ENCODE results near the gene ASS1. TPM values are rescaled to one million over a fixed set of nuclear protein-coding genes. Genes with fewer than 3 reads are reported as not detected.

ASS1 gene
- total and polyA plus RNA-seq, 4 experiments from 2014 or later = not detected

- H3K36me3 ChIP-seq (ENCODE audit: insufficient read depth, low read length) = no peaks in the 10 kb centered on the region
- intact Hi-C loops (cut with micrococcal nuclease) = no loop called here
- Mint-ChIP-seq H3K9me3 (peaks cover 0 to 2% (median 0%) of the 10 kb centered on the region in 8 donors), H3K27me3 (peaks cover 23 to 24% of the 10 kb centered on the region in 2 donors), H3K27ac (peak overlapping the region in 1 of 7 donors; percentile 12), H3K4me3 (no peak overlapping the region), H3K4me1 (peaks cover 7 to 17% (median 9%) of the 10 kb centered on the region in 4 donors), H3K36me3 (peaks cover 0 to 3% of the 10 kb centered on the region in 2 donors)
- ChIA-PET POLR2A (ENCODE audit: partially characterized antibody) (no interaction called here), CTCF (ENCODE audit: partially characterized antibody) (no interaction called here)
- peaks cover 3% of the 10 kb centered on the region for H3K4me1 ChIP-seq (ENCODE audit: insufficient read depth, low read length)
- DNase-seq = no peak
- peaks cover 6% of the 10 kb centered on the region for H3K27me3 ChIP-seq (ENCODE audit: insufficient read depth, low read length)
- H3K9me3 ChIP-seq (ENCODE audit: control insufficient read depth in 1 of 2, low read length in 2 of 2) = no peaks in the 10 kb centered on the region
- H3K27ac ChIP-seq (ENCODE audit: low read depth, low read length) = no peak overlapping the region
- H3K4me3 ChIP-seq (ENCODE audit: low read length in 2 of 2) = no peak overlapping the region
These were observed 87.8 kb downstream of the ASS1 start for GRCh38 chr9:130532426-130533080.

DNA sequence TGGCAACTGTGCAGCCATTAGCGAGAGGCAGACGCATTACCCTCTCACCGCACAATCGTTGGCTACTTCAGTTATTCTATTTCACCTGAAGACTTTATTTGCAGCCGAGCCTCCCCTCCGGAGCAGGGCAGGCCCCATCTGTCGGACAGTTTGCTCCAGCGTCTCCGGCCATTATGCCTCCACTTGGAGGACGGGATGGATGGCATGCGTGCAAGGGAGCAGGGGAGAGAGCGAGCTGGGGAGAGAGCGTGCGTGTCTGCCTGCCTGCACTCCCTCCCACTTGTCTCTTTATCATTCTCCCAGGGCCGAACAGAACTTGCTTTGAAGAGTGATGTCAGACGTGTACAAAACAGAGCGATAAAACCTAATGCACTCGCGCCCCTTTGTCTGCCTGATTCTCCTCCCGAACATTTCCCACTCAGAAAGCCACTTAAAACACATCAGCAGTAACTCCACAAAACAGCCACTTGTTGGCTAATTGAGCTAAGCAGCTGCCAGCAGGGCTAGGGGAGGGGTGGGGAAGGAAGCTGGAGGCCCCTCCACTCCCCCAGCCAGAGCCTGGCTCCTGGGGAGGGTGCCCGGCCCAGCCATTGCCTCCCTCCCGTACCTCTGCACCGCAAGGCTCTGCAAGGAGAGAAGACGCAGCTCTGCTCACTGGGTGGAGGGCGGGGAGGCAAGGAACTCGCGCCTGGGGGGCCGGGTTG is 91.2 kb downstream of the ASS1 start:
- Mint-ChIP-seq H3K9me3 (peaks cover 0 to 2% (median 0%) of the 10 kb centered on the region in 8 donors), H3K4me3 (peak overlapping the region in 2 of 8 donors; percentile 32 to 46), H3K4me1 (peaks cover 9 to 20% (median 12%) of the 10 kb centered on the region in 4 donors), H3K27me3 (peaks cover 43 to 47% of the 10 kb centered on the region in 2 donors), H3K27ac (no peak overlapping the region), H3K36me3 (peaks cover 0 to 3% of the 10 kb centered on the region in 2 donors)
- intact Hi-C loops (cut with micrococcal nuclease) = no loop called here
- Histone ChIP-seq H3K36me3 (ENCODE audit: insufficient read depth, low read length) (no peaks in the 10 kb centered on the region), H3K4me3 (ENCODE audit: low read length in 2 of 2) (no peak overlapping the region), H3K4me1 (ENCODE audit: insufficient read depth, low read length) (peaks cover 6% of the 10 kb centered on the region), H3K27me3 (ENCODE audit: insufficient read depth, low read length) (peaks cover 17% of the 10 kb centered on the region), H3K27ac (ENCODE audit: low read depth, low read length) (no peak overlapping the region), H3K9me3 (ENCODE audit: control insufficient read depth in 1 of 2, low read length in 2 of 2) (no peaks in the 10 kb centered on the region)
- CTCF ChIA-PET (ENCODE audit: partially characterized antibody) = interaction anchor here (0.6 kb wide), 1 partner anchor 147 kb away, joined by 3 read pairs; no protein-coding TSS in a partner anchor
- POLR2A ChIA-PET (ENCODE audit: partially characterized antibody) = no interaction called here
- no peak for DNase-seq

DNA sequence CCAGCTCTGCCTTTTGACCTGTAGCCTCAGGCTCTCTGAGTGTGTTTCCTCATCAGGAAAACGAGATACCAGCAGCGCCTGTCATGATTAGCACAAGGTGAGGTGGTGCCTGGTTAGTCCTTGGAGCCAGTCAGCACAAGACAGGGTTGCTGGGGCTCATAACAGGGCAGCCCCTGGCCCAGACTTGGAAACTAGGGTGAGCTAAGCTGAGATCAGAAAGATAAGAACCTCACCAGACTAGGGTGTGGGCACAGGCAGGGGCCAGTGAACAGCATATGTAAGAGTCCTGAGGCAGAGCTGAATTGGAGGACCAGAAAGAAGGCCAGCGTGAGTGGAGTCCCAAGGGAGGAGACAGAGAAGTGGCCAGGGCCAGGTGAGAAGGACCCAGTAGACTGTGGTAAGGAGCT is 91.9 kb downstream of the ASS1 start:
- Histone ChIP-seq H3K27me3 (ENCODE audit: insufficient read depth, low read length) (peaks cover 17% of the 10 kb centered on the region), H3K36me3 (ENCODE audit: insufficient read depth, low read length) (no peaks in the 10 kb centered on the region), H3K9me3 (ENCODE audit: control insufficient read depth in 1 of 2, low read length in 2 of 2) (no peaks in the 10 kb centered on the region), H3K27ac (ENCODE audit: low read depth, low read length) (no peak overlapping the region), H3K4me3 (ENCODE audit: low read length in 2 of 2) (no peak overlapping the region), H3K4me1 (ENCODE audit: insufficient read depth, low read length) (peaks cover 6% of the 10 kb centered on the region)
- H3K36me3 Mint-ChIP-seq = peaks cover 0 to 3% of the 10 kb centered on the region in 2 donors
- peaks cover 0 to 2% (median 0%) of the 10 kb centered on the region in 8 donors for H3K9me3 Mint-ChIP-seq
- DNase-seq = no peak
- intact Hi-C loops (cut with micrococcal nuclease) = no loop called here
- H3K27me3 Mint-ChIP-seq = peaks cover 44 to 47% of the 10 kb centered on the region in 2 donors
- peaks cover 11 to 20% (median 12%) of the 10 kb centered on the region in 4 donors for H3K4me1 Mint-ChIP-seq
- H3K4me3 Mint-ChIP-seq = peak overlapping the region in 1 of 8 donors; percentile 49
- peak overlapping the region in 1 of 7 donors; percentile 35 for H3K27ac Mint-ChIP-seq
- ChIA-PET POLR2A (ENCODE audit: partially characterized antibody) (no interaction called here), CTCF (ENCODE audit: partially characterized antibody) (no interaction called here)

DNA sequence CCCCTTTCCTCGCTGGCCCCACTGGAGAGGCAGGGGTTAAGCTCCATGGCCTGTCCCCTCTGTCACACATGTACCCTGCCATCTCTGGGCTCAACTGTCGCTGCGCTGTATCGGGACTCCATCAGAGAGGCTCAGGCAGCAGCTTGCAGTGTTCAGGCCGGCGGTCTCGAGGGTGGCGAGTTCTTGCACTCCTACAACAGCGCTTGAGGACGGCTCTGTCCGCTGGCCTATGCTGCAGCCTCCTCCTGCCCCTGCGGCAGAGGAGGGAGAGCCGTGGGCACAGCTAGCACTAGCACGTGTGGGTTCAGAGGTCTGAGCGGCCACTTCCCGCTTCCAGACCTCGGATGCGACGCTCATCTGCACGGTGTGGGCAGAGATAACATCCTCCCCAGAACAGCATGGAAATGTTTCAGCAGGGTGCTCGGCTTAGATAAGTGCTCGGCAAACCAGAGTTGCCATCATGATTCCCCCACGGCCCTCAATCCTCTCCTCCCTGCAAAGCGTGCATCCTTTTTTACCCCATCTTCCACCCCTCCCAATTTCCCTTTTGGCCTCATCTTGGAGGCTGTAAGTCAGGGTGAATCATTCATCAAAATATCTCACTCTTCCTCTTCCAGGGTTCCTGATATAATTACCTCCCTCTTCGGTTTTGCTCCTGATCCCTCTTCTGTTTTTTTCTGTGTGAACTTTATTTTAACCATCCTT is 92.7 kb downstream of the ASS1 start:
- H3K4me3 Mint-ChIP-seq = peak overlapping the region in 3 of 8 donors; percentile 9 to 56 (median 47)
- Histone ChIP-seq H3K36me3 (ENCODE audit: insufficient read depth, low read length) (no peaks in the 10 kb centered on the region), H3K4me1 (ENCODE audit: insufficient read depth, low read length) (peaks cover 6% of the 10 kb centered on the region), H3K27ac (ENCODE audit: low read depth, low read length) (no peak overlapping the region), H3K9me3 (ENCODE audit: control insufficient read depth in 1 of 2, low read length in 2 of 2) (no peaks in the 10 kb centered on the region), H3K27me3 (ENCODE audit: insufficient read depth, low read length) (peaks cover 17% of the 10 kb centered on the region), H3K4me3 (ENCODE audit: low read length in 2 of 2) (no peak overlapping the region)
- peaks cover 44 to 49% of the 10 kb centered on the region in 2 donors for H3K27me3 Mint-ChIP-seq
- CTCF ChIA-PET (ENCODE audit: partially characterized antibody) = no interaction called here
- DNase-seq = no peak
- H3K9me3 Mint-ChIP-seq = peaks cover 0 to 2% (median 0%) of the 10 kb centered on the region in 8 donors
- POLR2A ChIA-PET (ENCODE audit: partially characterized antibody) = no interaction called here
- H3K27ac Mint-ChIP-seq = no peak overlapping the region
- peaks cover 0 to 3% of the 10 kb centered on the region in 2 donors for H3K36me3 Mint-ChIP-seq
- peaks cover 11 to 20% (median 12%) of the 10 kb centered on the region in 4 donors for H3K4me1 Mint-ChIP-seq
- intact Hi-C loops (cut with micrococcal nuclease) = no loop called here

GRCh38 chr9:130539420-130540223 is 94.9 kb downstream of the ASS1 start:
- Histone ChIP-seq H3K36me3 (ENCODE audit: insufficient read depth, low read length) (no peaks in the 10 kb centered on the region), H3K9me3 (ENCODE audit: control insufficient read depth in 1 of 2, low read length in 2 of 2) (no peaks in the 10 kb centered on the region), H3K4me3 (ENCODE audit: low read length in 2 of 2) (no peak overlapping the region), H3K4me1 (ENCODE audit: insufficient read depth, low read length) (peaks cover 6% of the 10 kb centered on the region), H3K27ac (ENCODE audit: low read depth, low read length) (no peak overlapping the region), H3K27me3 (ENCODE audit: insufficient read depth, low read length) (peaks cover 17% of the 10 kb centered on the region)
- intact Hi-C loops (cut with micrococcal nuclease) = no loop called here
- ChIA-PET CTCF (ENCODE audit: partially characterized antibody) (no interaction called here), POLR2A (ENCODE audit: partially characterized antibody) (no interaction called here)
- peaks cover 11 to 20% (median 12%) of the 10 kb centered on the region in 4 donors for H3K4me1 Mint-ChIP-seq
- no peak overlapping the region for H3K4me3 Mint-ChIP-seq
- peaks cover 0 to 2% (median 0%) of the 10 kb centered on the region in 8 donors for H3K9me3 Mint-ChIP-seq
- peaks cover 0 to 3% of the 10 kb centered on the region in 2 donors for H3K36me3 Mint-ChIP-seq
- no peak overlapping the region for H3K27ac Mint-ChIP-seq
- peaks cover 36 to 54% of the 10 kb centered on the region in 2 donors for H3K27me3 Mint-ChIP-seq
- no peak for DNase-seq

DNA sequence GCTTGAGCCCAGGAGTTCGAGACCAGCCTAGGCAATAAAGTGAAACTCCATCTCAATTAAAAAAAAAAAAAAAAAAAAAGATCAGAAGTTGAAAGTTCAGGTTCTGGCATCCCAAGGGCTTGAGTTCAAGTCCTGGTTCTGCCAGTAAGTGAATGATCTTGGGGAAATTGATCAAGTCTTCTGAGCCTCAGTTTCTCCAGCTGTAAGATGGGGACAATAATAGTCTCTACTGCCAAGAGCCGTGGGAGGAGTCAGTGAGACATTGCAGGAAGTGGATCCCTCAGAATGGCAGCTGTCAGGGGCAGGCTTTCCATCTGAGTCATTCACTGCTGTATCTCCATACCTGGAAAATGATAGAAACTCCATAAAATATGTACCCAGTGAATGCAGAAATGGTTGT is 96.8 kb downstream of the ASS1 start:
- peaks cover 11% of the 10 kb centered on the region for H3K27me3 ChIP-seq (ENCODE audit: insufficient read depth, low read length)
- no peaks in the 10 kb centered on the region for H3K9me3 ChIP-seq (ENCODE audit: control insufficient read depth in 1 of 2, low read length in 2 of 2)
- CTCF ChIA-PET (ENCODE audit: partially characterized antibody) = no interaction called here
- peaks cover 6% of the 10 kb centered on the region for H3K4me1 ChIP-seq (ENCODE audit: insufficient read depth, low read length)
- intact Hi-C loops (cut with micrococcal nuclease) = no loop called here
- H3K4me3 ChIP-seq (ENCODE audit: low read length in 2 of 2) = no peak overlapping the region
- H3K27me3 Mint-ChIP-seq = peaks cover 28 to 45% of the 10 kb centered on the region in 2 donors
- no peaks in the 10 kb centered on the region for H3K9me3 Mint-ChIP-seq
- H3K4me1 Mint-ChIP-seq = peaks cover 6 to 11% (median 7%) of the 10 kb centered on the region in 4 donors
- no peaks in the 10 kb centered on the region for H3K36me3 Mint-ChIP-seq
- H3K27ac ChIP-seq (ENCODE audit: low read depth, low read length) = no peak overlapping the region
- no peak for DNase-seq
- H3K27ac Mint-ChIP-seq = no peak overlapping the region
- POLR2A ChIA-PET (ENCODE audit: partially characterized antibody) = no interaction called here
- H3K4me3 Mint-ChIP-seq = no peak overlapping the region
- H3K36me3 ChIP-seq (ENCODE audit: insufficient read depth, low read length) = no peaks in the 10 kb centered on the region
